Suprapubic skin (tissue), 4 donors: Measurements from ENCODE around the gene BLOC1S5. TPM values are rescaled to one million over a fixed set of nuclear protein-coding genes. Genes with fewer than 3 reads are reported as not detected.

Experiments used
- DNase-seq, 2 donors: peaks; one replicate each; pipeline ENCODE4 v3.0.0-alpha.2; 2019; ENCODE audit warnings: low spot score in 2 of 2
- H3K27ac ChIP-seq: fragments of 200-600 bp; sonication (generic); one replicate; pipeline ENCODE4 v1.5.1; 2019
- H3K27me3 ChIP-seq: fragments of 200-600 bp; sonication (generic); one replicate; pipeline ENCODE4 v1.5.1; 2019
- H3K36me3 ChIP-seq: fragments of 200-600 bp; sonication (generic); one replicate; pipeline ENCODE4 v1.5.1; 2019
- H3K4me1 ChIP-seq: fragments of 200-600 bp; sonication (generic); one replicate; pipeline ENCODE4 v1.5.1; 2019
- H3K4me3 ChIP-seq: fragments of 200-600 bp; sonication (generic); one replicate; pipeline ENCODE4 v1.5.1; 2019; ENCODE audit warnings: mild to moderate bottlenecking
- H3K9me3 ChIP-seq: fragments of 200-600 bp; sonication (generic); one replicate; pipeline ENCODE4 v1.5.1; 2019
- CTCF ChIP-seq, 2 donors: fragments of 200-600 bp in 1 of 2; fragments of 450-650 bp in 1 of 2; sonication (generic) in 1 of 2; IDR thresholded peaks; one replicate each; pipeline ENCODE4 v1.5.1; 2016 to 2019; ENCODE audit warnings: antibody characterized with exemption in 2 of 2, mild to moderate bottlenecking in 1 of 2, moderate library complexity in 1 of 2
- EP300 ChIP-seq: sonication (generic); formaldehyde crosslinking; IDR thresholded peaks from one replicate; pipeline ENCODE4 v1.6.1; 2017; ENCODE audit warnings: antibody characterized with exemption
- POLR2A ChIP-seq, 2 donors: fragments of 450-650 bp; IDR thresholded peaks; one replicate each; pipeline ENCODE4 v1.6.1; 2017; ENCODE audit warnings: antibody characterized with exemption in 2 of 2, mild to moderate bottlenecking in 2 of 2, moderate library complexity in 2 of 2
- POLR2AphosphoS5 ChIP-seq, 3 donors: sonication (generic); formaldehyde crosslinking; IDR thresholded peaks; one replicate each; pipeline ENCODE4 v1.6.1; 2017; ENCODE audit warnings: antibody characterized with exemption in 3 of 3
- WGBS: methylation state at CpG from one replicate; pipeline ENCODE4 v1.1.5; 2018; 5-methylcytosine and 5-hydroxymethylcytosine counted together
- total RNA-seq, 4 donors: library from RNA; depleted of rRNA; stranded (reverse); fragments of >200 nt; gene quantifications; one replicate each; pipeline ENCODE4 v1.1.0, GENCODE V29; 2016

BLOC1S5 gene
- total RNA-seq, 4 donors from 2014 or later, result 9.1 to 13.6 (median 9.7) TPM

GRCh38 chr6:8061736-8062135 lies 2.5 kb downstream of the BLOC1S5 start:
- Histone ChIP-seq H3K27me3 (no peaks in the 10 kb centered on the region), H3K4me1 (peaks cover 13% of the 10 kb centered on the region), H3K4me3 (no peak overlapping the region), H3K36me3 (peaks cover 8% of the 10 kb centered on the region), H3K9me3 (no peaks in the 10 kb centered on the region), H3K27ac (no peak overlapping the region)
- WGBS, result 87% methylated on average over 4 of the region's 4 CpGs
- no peak for DNase-seq
- no peak for TF ChIP-seq POLR2AphosphoS5 (IDR thresholded peaks at IDR 0.05)
- no peak for TF ChIP-seq POLR2A (IDR thresholded peaks at IDR 0.05)
- no peak for TF ChIP-seq EP300
- TF ChIP-seq CTCF (IDR thresholded peaks at IDR 0.05), result no peak

- peaks cover 13% of the 10 kb centered on the region for H3K4me1 ChIP-seq
- DNase-seq, result no peak
- WGBS, result 83% methylated on average over 3 of the region's 3 CpGs
- TF ChIP-seq EP300 (no peak), POLR2AphosphoS5 (IDR thresholded peaks at IDR 0.05) (no peak), CTCF (IDR thresholded peaks at IDR 0.05) (no peak), POLR2A (IDR thresholded peaks at IDR 0.05) (no peak)
- no peak overlapping the region for H3K27ac ChIP-seq
- H3K9me3 ChIP-seq, result no peaks in the 10 kb centered on the region
- peaks cover 13% of the 10 kb centered on the region for H3K36me3 ChIP-seq
- no peak overlapping the region for H3K4me3 ChIP-seq
- no peaks in the 10 kb centered on the region for H3K27me3 ChIP-seq
Measured at GRCh38 chr6:8060346-8060745, 3.8 kb downstream of the BLOC1S5 start.

GRCh38 chr6:8059129-8059528 lies 5.1 kb downstream of the BLOC1S5 start:
- no peaks in the 10 kb centered on the region for H3K9me3 ChIP-seq
- peaks cover 18% of the 10 kb centered on the region for H3K36me3 ChIP-seq
- no peaks in the 10 kb centered on the region for H3K27me3 ChIP-seq
- H3K4me1 ChIP-seq, result peaks cover 10% of the 10 kb centered on the region
- TF ChIP-seq POLR2AphosphoS5 (IDR thresholded peaks at IDR 0.05) (no peak), EP300 (no peak), POLR2A (IDR thresholded peaks at IDR 0.05) (no peak), CTCF (IDR thresholded peaks at IDR 0.05) (no peak)
- H3K27ac ChIP-seq, result no peak overlapping the region
- no peak for DNase-seq
- no peak overlapping the region for H3K4me3 ChIP-seq

GRCh38 chr6:8057793-8058192 lies 6.4 kb downstream of the BLOC1S5 start:
- Histone ChIP-seq H3K36me3 (peaks cover 18% of the 10 kb centered on the region), H3K27ac (no peak overlapping the region), H3K27me3 (no peaks in the 10 kb centered on the region), H3K9me3 (no peaks in the 10 kb centered on the region), H3K4me3 (no peak overlapping the region), H3K4me1 (peaks cover 3% of the 10 kb centered on the region)
- TF ChIP-seq CTCF (IDR thresholded peaks at IDR 0.05) (no peak), POLR2A (IDR thresholded peaks at IDR 0.05) (no peak), POLR2AphosphoS5 (IDR thresholded peaks at IDR 0.05) (no peak), EP300 (no peak)
- WGBS, result 87% methylated on average over 3 of the region's 3 CpGs
- DNase-seq, result no peak

GRCh38 chr6:8057263-8057662 lies 6.9 kb downstream of the BLOC1S5 start:
- no peaks in the 10 kb centered on the region for H3K4me1 ChIP-seq
- DNase-seq, result no peak
- WGBS, result 85% methylated on average over 4 of the region's 4 CpGs

More at GRCh38 chr6:8057263-8057662, 6.9 kb downstream of the BLOC1S5 start:
- H3K9me3 ChIP-seq, result no peaks in the 10 kb centered on the region
- H3K4me3 ChIP-seq, result no peak overlapping the region
- H3K27ac ChIP-seq, result no peak overlapping the region
- peaks cover 18% of the 10 kb centered on the region for H3K36me3 ChIP-seq
- no peaks in the 10 kb centered on the region for H3K27me3 ChIP-seq
- no peak for TF ChIP-seq EP300
- TF ChIP-seq CTCF (IDR thresholded peaks at IDR 0.05), result no peak
- no peak for TF ChIP-seq POLR2AphosphoS5 (IDR thresholded peaks at IDR 0.05)
- no peak for TF ChIP-seq POLR2A (IDR thresholded peaks at IDR 0.05)
